Measurements from ENCODE around the gene KCNN4.

Gene KCNN4

GRCh38 chr19:43719378-43719868, 61.4 kb downstream of the KCNN4 start (continued):
- no peak for TF ChIP-seq ZNF596 (tag by site-specific recombination; IDR thresholded peaks at IDR 0.05)
- no peak for TF ChIP-seq ZNF155 (tag by site-specific recombination; IDR thresholded peaks at IDR 0.05)
- no peak for TF ChIP-seq ZNF16 (tag by site-specific recombination; IDR thresholded peaks at IDR 0.05; ENCODE audit: low read depth)
- TF ChIP-seq RBAK (tag by site-specific recombination; IDR thresholded peaks at IDR 0.05), result no peak
- no peak for TF ChIP-seq ZNF146 (tag by site-specific recombination; IDR thresholded peaks at IDR 0.05)
- TF ChIP-seq ZBTB20 (tag by site-specific recombination; IDR thresholded peaks at IDR 0.05), result no peak

- TF ChIP-seq ZNF501 (tag by site-specific recombination; IDR thresholded peaks at IDR 0.05), result no peak
- TF ChIP-seq ZFHX2 (tag by site-specific recombination; conservative IDR thresholded peaks at IDR 0.05), result peak; percentile 21; the same call in 1 of the 2 replicates
- TF ChIP-seq IKZF3 (tag by site-specific recombination; IDR thresholded peaks at IDR 0.05), result no peak
- no peak for TF ChIP-seq BCL11A (tag by site-specific recombination; IDR thresholded peaks at IDR 0.05; ENCODE audit: low read depth)
- TF ChIP-seq SCRT1 (tag by site-specific recombination; IDR thresholded peaks at IDR 0.05; ENCODE audit: borderline replicate concordance), result no peak
- TF ChIP-seq GLI4 (tag by site-specific recombination; IDR thresholded peaks at IDR 0.05), result no peak
- TF ChIP-seq GLI2 (tag by site-specific recombination; IDR thresholded peaks at IDR 0.05; ENCODE audit: borderline replicate concordance, low read depth), result no peak
- no peak for TF ChIP-seq AEBP2 (tag by site-specific recombination; IDR thresholded peaks at IDR 0.05; ENCODE audit: borderline replicate concordance)
- no peak for TF ChIP-seq ZNF621 (tag by site-specific recombination; IDR thresholded peaks at IDR 0.05)
- peak; percentile 45; the same call in 1 of the 2 replicates for TF ChIP-seq EGR2 (tag by site-specific recombination; IDR thresholded peaks at IDR 0.05; ENCODE audit: low read depth)
- no peak for TF ChIP-seq ZBTB20 (tag by site-specific recombination; IDR thresholded peaks at IDR 0.05)
- TF ChIP-seq ZNF610 (tag by site-specific recombination; IDR thresholded peaks at IDR 0.05; ENCODE audit: borderline replicate concordance), result no peak
- H3K4me1 ChIP-seq (ENCODE audit: control insufficient read depth, insufficient read depth, low read length), result no peaks in the 10 kb centered on the region
- POLR2A ChIA-PET, result no interaction called here
- H3K9me3 ChIP-seq (ENCODE audit: control insufficient read depth, insufficient read depth, low read depth, low read length), result no peaks in the 10 kb centered on the region
- CTCF ChIA-PET, result no interaction called here
- H3K4me3 ChIP-seq (ENCODE audit: low read depth, low read length), result no peak overlapping the region
- H3K27ac ChIP-seq (ENCODE audit: extremely low read depth, low read depth, low read length), result no peak overlapping the region
- H3K36me3 ChIP-seq (ENCODE audit: control insufficient read depth in 2 of 2, insufficient read depth in 1 of 2, low read length in 2 of 2), result no peaks in the 10 kb centered on the region; a peak in 1 of 3 replicates
Observed at GRCh38 chr19:43718627-43719377, 62.0 kb downstream of the KCNN4 start.
